SW 1271 (cell line): ENCODE data around the gene ART1.
A peak's percentile ranks its signal among the peaks of the same experiment; 100 is the strongest.

Source experiments
- DNase-seq, 2 experiments: peaks; one replicate each; lab custom pipeline; 2025; lab: John Stamatoyannopoulos, UW

The ART1 gene

GRCh38 chr11:3666023-3666530 is 21.1 kb downstream of the ART1 start:
- DNase-seq: no peak

GRCh38 chr11:3667149-3668035 is 22.5 kb downstream of the ART1 start:
- DNase-seq: no peak

- DNase-seq: no peak
Observed at GRCh38 chr11:3669128-3669527, 24.2 kb downstream of the ART1 start.

- no peak for DNase-seq
Observed at GRCh38 chr11:3669742-3670183, 24.8 kb downstream of the ART1 start.

- no peak for DNase-seq
Observed at GRCh38 chr11:3671334-3672254, 26.7 kb downstream of the ART1 start, which contains the start of gene CHRNA10. Gene CHRNA10 (minus strand): TSS chr11:3671384. CDS start chr11:3671312, 72 bp downstream.

- DNase-seq: peak in 1 of 2 experiments; percentile 38
Observed at GRCh38 chr11:3674189-3674588, 29.3 kb downstream of the ART1 start.

GRCh38 chr11:3675971-3676370 is 31.0 kb downstream of the ART1 start:
- DNase-seq: no peak

- DNase-seq: no peak
Observed at GRCh38 chr11:3679077-3679476, 34.1 kb downstream of the ART1 start.

- DNase-seq: no peak
Observed at GRCh38 chr11:3683039-3683438, 38.1 kb downstream of the ART1 start.

- DNase-seq: no peak
Observed at GRCh38 chr11:3684129-3684818, 39.3 kb downstream of the ART1 start.

GRCh38 chr11:3684819-3685172 is 39.9 kb downstream of the ART1 start:
- DNase-seq: no peak

GRCh38 chr11:3685923-3686322 is 41.0 kb downstream of the ART1 start:
- DNase-seq: no peak

GRCh38 chr11:3686751-3687150 is 41.8 kb downstream of the ART1 start:
- no peak for DNase-seq

GRCh38 chr11:3700410-3700809 is 55.5 kb downstream of the ART1 start:
- DNase-seq: no peak

- no peak for DNase-seq
Observed at GRCh38 chr11:3700910-3701309, 56.0 kb downstream of the ART1 start.

GRCh38 chr11:3703383-3703782 is 58.5 kb downstream of the ART1 start:
- no peak for DNase-seq

GRCh38 chr11:3707176-3707575 is 62.2 kb downstream of the ART1 start:
- no peak for DNase-seq

- no peak for DNase-seq
Observed at GRCh38 chr11:3709977-3710376, 65.0 kb downstream of the ART1 start.

GRCh38 chr11:3710485-3711259 is 65.7 kb downstream of the ART1 start:
- DNase-seq: no peak

GRCh38 chr11:3712274-3712673 is 67.3 kb downstream of the ART1 start:
- no peak for DNase-seq
